HG03520 (cell line): ENCODE results near the gene GPX8.

Experiments used
- ATAC-seq: cut with Tn5 transposase; IDR thresholded peaks from one replicate; pipeline ENCODE4 v1.9.1; 2021; ENCODE audit warnings: mild to moderate bottlenecking, moderate library complexity; ENCODE audit not compliant: unreplicated experiment

Gene GPX8

DNA sequence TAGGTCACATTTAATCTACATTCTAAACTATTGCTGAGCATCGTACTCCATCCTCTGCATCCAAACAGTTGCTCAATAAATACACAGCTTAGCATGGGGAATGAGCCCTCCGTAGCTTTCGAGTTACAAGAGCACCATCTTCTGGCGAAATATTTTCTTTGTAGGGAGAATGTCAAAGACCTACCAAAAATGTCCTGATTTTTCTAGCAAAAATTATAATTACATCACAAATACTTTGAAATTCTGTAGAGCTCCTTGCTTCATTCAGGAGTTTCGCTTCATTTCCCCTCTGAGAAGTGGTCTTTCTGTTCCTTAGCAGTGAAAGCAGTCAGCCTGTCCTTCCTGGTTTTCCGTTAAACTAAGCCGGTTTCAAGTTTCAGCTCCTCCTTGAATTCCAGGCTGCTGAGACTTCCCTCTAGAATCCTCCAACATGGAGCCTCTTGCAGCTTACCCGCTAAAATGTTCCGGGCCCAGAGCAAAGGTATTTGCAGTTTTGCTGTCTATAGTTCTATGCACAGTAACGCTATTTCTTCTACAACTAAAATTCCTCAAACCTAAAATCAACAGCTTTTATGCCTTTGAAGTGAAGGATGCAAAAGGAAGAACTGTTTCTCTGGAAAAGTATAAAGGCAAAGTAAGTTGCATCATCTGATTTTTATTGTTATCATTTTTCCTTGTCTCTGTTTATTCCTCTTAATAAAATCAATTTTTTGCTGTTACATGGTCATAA lies at the start of gene GPX8:
GPX8 (plus strand) TSS at position 409 of the 730 bp plus-strand sequence; CDS start at position 431, 22 bp downstream.
- ATAC-seq, result no peak

DNA sequence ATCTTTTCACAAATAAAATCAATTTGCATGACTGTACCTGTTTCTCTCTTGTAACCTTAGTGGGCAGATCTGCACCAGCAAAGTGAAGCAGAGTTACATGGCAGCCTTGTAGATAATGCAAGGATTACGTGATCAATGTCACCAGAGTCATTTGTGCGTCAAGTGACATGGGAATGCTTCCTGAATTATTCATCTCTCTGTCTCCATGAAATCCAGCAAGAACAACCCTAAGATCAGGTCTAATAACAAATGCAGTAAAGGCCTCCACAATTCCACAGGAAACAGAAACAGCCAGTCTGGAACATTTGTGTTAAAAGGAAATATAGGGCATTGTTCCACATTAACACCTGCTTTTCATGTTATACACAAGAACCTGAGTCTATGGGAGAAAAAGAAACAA lies 49.8 kb upstream of the GPX8 start:
- ATAC-seq, result no peak

GRCh38 chr5:55113327-55113726 lies 46.6 kb upstream of the GPX8 start:
- ATAC-seq, result no peak

GRCh38 chr5:55114061-55114460 lies 45.9 kb upstream of the GPX8 start:
- ATAC-seq, result no peak

- no peak for ATAC-seq
Observed at GRCh38 chr5:55123365-55123764, 36.6 kb upstream of the GPX8 start.

GRCh38 chr5:55134053-55134722 lies 25.8 kb upstream of the GPX8 start:
- ATAC-seq, result no peak

DNA sequence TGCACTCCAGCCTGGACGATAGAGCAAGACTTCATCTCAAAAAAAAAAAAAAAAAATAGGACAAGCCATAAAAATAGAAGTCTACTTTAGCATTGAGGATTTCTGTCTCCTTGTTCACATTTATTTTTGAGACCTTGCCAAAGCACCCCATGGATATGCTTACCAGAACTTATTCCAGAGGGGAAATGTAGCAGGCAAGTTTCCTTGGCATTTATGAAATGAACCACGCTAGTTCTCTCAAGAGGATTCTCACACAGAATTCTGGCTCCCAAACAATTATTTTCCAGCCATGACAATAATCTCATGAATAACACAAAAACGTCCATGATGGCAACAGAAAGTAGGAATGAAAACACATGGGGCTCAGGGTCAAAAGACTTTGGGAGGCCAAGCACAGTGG lies 23.4 kb upstream of the GPX8 start:
- no peak for ATAC-seq

- ATAC-seq, result no peak
Observed at GRCh38 chr5:55140908-55141665, 18.9 kb upstream of the GPX8 start.

- ATAC-seq, result no peak
Observed at GRCh38 chr5:55141945-55142690, 17.9 kb upstream of the GPX8 start.

- ATAC-seq, result no peak
Observed at GRCh38 chr5:55143624-55144023, 16.3 kb upstream of the GPX8 start.

DNA sequence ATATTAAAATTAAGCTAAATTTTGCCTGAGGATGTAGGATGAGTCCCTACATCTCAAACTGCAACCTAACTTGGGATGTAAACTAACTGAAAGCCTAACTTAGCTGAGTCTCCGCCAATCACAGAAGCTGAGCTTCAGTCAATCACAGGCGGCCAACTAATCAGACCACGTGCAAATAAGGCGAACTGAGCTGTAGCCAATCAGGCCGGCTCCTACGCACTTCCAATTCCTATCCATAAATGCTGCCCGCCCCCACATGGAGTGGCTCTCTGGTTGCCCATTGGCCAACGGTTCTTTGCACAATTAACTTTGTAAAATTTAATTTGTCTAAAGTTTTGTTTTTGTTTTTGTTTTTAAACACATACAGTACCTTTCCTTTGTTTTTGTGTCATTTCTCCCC lies 13.9 kb upstream of the GPX8 start:
- ATAC-seq, result no peak

DNA sequence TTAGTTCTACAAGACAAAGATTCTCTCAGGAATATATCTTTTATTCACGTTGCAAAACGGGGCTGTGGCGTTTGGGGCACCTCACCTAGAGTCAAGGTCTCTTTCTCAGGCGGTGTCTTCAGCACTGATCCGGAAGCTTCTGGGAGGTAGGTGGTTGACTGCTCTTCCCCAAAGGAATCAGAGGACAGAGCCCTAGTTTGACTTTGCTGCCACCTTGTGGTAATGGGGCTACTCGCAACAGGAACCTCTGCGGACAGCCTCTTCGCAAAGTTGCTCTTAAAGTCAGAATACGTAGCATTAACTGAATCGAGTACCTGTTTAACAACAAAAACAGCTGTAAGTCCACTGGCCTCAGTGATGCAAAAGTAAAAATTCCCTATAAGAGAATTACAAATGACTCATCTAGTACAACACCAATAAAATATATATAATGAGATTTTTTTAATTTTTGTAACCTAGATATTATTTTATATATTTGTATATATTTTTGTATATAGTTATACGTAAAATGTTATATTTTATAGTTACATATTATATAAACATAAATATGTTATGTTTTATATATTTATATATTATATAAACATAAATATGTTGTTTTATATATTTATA lies 13.3 kb upstream of the GPX8 start:
- ATAC-seq, result peak; percentile 88

- no peak for ATAC-seq
Observed at GRCh38 chr5:55149308-55149795, 10.6 kb upstream of the GPX8 start.

GRCh38 chr5:55151923-55152842 lies 7.8 kb upstream of the GPX8 start:
- no peak for ATAC-seq

- no peak for ATAC-seq
Observed at GRCh38 chr5:55154873-55155272, 5.1 kb upstream of the GPX8 start.

DNA sequence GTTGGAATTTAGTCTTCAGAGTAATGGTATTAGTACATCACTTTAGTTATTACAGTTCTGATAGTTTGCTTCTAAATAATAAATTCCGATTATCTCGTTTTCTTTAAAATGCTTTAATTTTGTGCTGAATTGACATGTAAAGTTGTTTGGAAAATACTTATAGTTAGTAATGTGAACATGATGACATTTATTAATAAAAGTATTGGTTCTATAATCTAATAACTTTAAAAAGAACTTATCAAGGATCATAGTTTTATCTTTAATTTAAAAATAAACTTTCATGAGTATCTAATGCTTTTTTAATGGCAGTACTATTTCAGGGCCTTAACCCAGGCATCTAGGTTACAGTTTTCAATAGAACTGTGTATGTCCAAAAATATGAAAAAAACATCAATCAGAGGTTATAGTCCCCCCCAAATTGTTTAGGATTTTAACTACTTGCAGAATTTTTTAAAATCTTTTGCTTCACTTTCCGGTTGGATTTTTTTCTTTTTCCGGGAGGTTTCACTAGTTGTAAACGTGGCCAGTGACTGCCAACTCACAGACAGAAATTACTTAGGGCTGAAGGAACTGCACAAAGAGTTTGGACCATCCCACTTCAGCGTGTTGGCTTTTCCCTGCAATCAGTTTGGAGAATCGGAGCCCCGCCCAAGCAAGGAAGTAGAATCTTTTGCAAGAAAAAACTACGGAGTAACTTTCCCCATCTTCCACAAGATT lies 680 bp downstream of the GPX8 start:
- no peak for ATAC-seq

DNA sequence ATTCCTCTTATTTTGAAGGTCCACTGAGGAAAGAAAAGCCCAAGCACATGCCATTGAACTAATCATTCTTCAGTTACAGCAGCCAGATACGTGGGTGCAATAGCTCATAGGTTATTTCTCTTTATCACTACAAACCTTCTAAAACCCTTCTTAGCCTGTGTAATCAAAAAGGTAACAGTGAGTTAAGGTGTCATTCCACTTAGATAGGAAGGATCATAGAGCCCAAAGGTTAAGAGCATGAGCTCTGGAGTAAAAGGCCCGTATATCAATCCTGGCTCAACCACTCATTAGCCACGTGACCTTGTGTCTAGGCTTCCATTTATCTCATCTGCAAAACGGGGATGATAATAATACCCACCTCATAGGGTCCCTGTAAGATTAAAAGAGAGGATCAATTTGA lies 2.7 kb downstream of the GPX8 start:
- ATAC-seq, result no peak

DNA sequence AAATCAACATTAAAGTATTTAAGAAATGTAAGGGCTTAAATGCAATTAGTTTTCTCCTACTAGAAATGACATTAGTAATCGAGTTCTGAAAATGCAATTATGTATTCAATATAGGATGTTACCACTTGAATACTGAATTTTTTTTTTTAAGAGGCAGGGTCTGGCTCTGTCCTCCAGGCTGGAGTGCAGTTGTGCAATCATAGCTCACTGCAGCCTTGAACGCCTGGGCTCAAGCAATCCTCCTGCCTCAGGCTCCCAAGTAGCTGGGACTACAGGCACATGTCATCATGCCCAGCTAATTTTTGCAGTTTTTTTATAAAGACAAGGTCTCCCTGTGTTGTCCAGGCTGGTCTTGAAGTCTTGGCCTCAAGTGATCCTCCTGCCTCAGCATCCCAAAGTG lies 11.5 kb downstream of the GPX8 start:
- ATAC-seq, result no peak
